ENCODE measurements around the gene GRK5. TPM values are rescaled to one million over a fixed set of nuclear protein-coding genes. Genes with fewer than 3 reads are reported as not detected.
A peak's percentile ranks its signal among the peaks of the same experiment; 100 is the strongest.

The GRK5 gene
- total and polyA plus RNA-seq, 9 of the 15 experiments (the other 6 are each of a cell fraction or from before 2014, with no cell fraction given) = 0.46 to 0.83 (median 0.67) TPM; not detected in 2

GRCh38 chr10:119316729-119317097 lies 109.3 kb downstream of the GRK5 start:
- Histone ChIP-seq H3K4me3 (no peak overlapping the region), H3K4me1 (replicated peaks in 1 of 2; ENCODE audit: control insufficient read depth in 2 of 2, insufficient read depth in 2 of 2, low read length in 2 of 2) (peaks cover 9 to 13% of the 10 kb centered on the region in 2 experiments; a peak in 4 of 5 replicates), H3K9ac (ENCODE audit: insufficient read depth in 1 of 2, low read depth in 2 of 2, low read length in 2 of 2) (no peak overlapping the region), H3K9me1 (ENCODE audit: control insufficient read depth, insufficient read depth, low read length) (no peaks in the 10 kb centered on the region), H4K20me1 (replicated peaks; ENCODE audit: control insufficient read depth, insufficient read depth, low read length) (no peaks in the 10 kb centered on the region), H3K27me3 (ENCODE audit: control insufficient read depth in 2 of 2, insufficient read depth in 2 of 2, low read length in 2 of 2) (0 out of 5 replicates have a peak, but pooled peaks cover 0 to 4% of the 10 kb centered on the region in 2 experiments), H3K36me3 (ENCODE audit: control insufficient read depth, insufficient read depth, low read length) (no peaks in the 10 kb centered on the region), H3K4me2 (ENCODE audit: insufficient read depth, low read length) (no peak overlapping the region), H2AFZ (ENCODE audit: low read depth, low read length) (peak overlapping the region; percentile 26; the same call in 1 of the 2 replicates), H3K79me2 (ENCODE audit: control insufficient read depth, insufficient read depth, low read length) (no peaks in the 10 kb centered on the region), H3K27ac (ENCODE audit: extremely low read depth, low read depth, low read length) (peak overlapping the region; percentile 34; the same call in 1 of the 3 replicates), H3K9me3 (replicated peaks; ENCODE audit: control insufficient read depth, insufficient read depth, low read depth, low read length) (no peaks in the 10 kb centered on the region)
- CTCF ChIA-PET (ENCODE audit: low intra/inter-chr PET ratio) = no interaction called here
- POLR2A ChIA-PET = interaction anchor here (0.6 kb wide), 1 partner anchor 16 kb away, joined by 3 read pairs; no protein-coding TSS in a partner anchor
- ATAC-seq (no peak), DNase-seq (ENCODE audit: extremely low read depth in 1 of 4, low spot score in 3 of 4) (peak; percentile 26 to 49 (median 36)), FAIRE-seq (no peak)
- intact Hi-C loops (cut with micrococcal nuclease) (no loop called here), in situ Hi-C loops (cut with MboI) (no loop called here)
- 12% methylated on average over 4 of the region's 4 CpGs for WGBS (ENCODE audit: insufficient coverage, low coverage, missing lambda C conversion rate)
- BruUV-seq (replicated peaks) = no TSS peak
- TF ChIP-seq CAMTA2 (CRISPR knock-in tag; conservative IDR thresholded peaks at IDR 0.05) = no peak
- TF ChIP-seq MAFG (tag; conservative IDR thresholded peaks at IDR 0.05) = no peak
- no peak for TF ChIP-seq ZNF263 (CRISPR knock-in tag; IDR thresholded peaks at IDR 0.05; ENCODE audit: borderline replicate concordance)
- TF ChIP-seq, protein P1, sequence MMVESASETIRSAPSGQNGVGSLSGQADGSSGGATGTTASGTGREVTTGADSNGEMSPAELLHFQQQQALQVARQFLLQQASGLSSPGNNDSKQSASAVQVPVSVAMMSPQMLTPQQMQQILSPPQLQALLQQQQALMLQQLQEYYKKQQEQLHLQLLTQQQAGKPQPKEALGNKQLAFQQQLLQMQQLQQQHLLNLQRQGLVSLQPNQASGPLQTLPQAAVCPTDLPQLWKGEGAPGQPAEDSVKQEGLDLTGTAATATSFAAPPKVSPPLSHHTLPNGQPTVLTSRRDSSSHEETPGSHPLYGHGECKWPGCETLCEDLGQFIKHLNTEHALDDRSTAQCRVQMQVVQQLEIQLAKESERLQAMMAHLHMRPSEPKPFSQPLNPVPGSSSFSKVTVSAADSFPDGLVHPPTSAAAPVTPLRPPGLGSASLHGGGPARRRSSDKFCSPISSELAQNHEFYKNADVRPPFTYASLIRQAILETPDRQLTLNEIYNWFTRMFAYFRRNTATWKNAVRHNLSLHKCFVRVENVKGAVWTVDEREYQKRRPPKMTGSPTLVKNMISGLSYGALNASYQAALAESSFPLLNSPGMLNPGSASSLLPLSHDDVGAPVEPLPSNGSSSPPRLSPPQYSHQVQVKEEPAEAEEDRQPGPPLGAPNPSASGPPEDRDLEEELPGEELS (CRISPR knock-in tag; IDR thresholded peaks at IDR 0.05; ENCODE audit: borderline replicate concordance) = no peak
- peak; percentile 57 for TF ChIP-seq ZFX (CRISPR knock-in tag; IDR thresholded peaks at IDR 0.05)
- TF ChIP-seq, protein P2, sequence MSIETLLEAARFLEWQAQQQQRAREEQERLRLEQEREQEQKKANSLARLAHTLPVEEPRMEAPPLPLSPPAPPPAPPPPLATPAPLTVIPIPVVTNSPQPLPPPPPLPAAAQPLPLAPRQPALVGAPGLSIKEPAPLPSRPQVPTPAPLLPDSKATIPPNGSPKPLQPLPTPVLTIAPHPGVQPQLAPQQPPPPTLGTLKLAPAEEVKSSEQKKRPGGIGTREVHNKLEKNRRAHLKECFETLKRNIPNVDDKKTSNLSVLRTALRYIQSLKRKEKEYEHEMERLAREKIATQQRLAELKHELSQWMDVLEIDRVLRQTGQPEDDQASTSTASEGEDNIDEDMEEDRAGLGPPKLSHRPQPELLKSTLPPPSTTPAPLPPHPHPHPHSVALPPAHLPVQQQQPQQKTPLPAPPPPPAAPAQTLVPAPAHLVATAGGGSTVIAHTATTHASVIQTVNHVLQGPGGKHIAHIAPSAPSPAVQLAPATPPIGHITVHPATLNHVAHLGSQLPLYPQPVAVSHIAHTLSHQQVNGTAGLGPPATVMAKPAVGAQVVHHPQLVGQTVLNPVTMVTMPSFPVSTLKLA (conservative IDR thresholded peaks at IDR 0.05) = 0 out of 4 replicates have a peak, but pooled peaks have one; percentile 25 to 40
- no peak for TF ChIP-seq ARHGAP35 (IDR thresholded peaks at IDR 0.05; ENCODE audit: partially characterized antibody)
- no peak for TF ChIP-seq RBM14 (IDR thresholded peaks at IDR 0.05; ENCODE audit: borderline replicate concordance, insufficient read depth, low read depth, low read length)
- TF ChIP-seq DLX4 (CRISPR knock-in tag; IDR thresholded peaks at IDR 0.05) = no peak
- peak; percentile 85 for TF ChIP-seq JUND (IDR thresholded peaks at IDR 0.05; ENCODE audit: borderline replicate concordance, low read depth, low read length)
- no peak; the same call in 2 of the 3 replicates for TF ChIP-seq JUND (tag; IDR thresholded peaks at IDR 0.05; ENCODE audit: borderline replicate concordance, low read depth, low read length)
- TF ChIP-seq FOS (IDR thresholded peaks at IDR 0.05; ENCODE audit: extremely low read depth, insufficient read length) = no peak
- TF ChIP-seq ATF3 (IDR thresholded peaks at IDR 0.05) = peak; percentile 81
- TF ChIP-seq ATF3 (CRISPR knock-in tag; conservative IDR thresholded peaks at IDR 0.05) = no peak
- TF ChIP-seq GABPB2 (CRISPR knock-in tag; conservative IDR thresholded peaks at IDR 0.05) = no peak
- TF ChIP-seq JUN (IDR thresholded peaks at IDR 0.05; ENCODE audit: borderline replicate concordance, low read depth, low read length) = peak; percentile 80
- no peak for TF ChIP-seq JUN (CRISPR knock-in tag; IDR thresholded peaks at IDR 0.05; ENCODE audit: borderline replicate concordance)

All from K562 (cell line).